Measurements from ENCODE around the gene GLIS1.

The GLIS1 gene

DNA sequence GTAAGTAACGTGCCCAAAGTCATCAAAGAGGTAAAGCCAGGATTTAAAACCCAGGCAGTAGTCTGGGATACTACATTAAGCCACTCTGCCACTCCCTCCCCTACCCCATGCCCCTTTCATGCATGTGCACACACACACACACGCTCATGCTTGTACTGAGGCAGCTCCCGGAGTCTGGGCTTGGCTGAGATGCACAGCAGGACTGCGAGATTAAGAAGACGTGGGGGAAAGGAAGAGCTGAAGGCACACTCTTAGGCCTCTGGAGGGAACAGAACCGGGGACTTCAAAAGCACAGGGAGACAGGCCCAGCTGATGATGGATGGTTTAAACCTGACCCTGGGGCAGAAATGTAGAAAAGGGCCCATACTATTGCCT, 98.3 kb downstream of the GLIS1 start:
- DNase-seq (ENCODE audit: low spot score in 2 of 2): no peak
- Mint-ChIP-seq H3K4me1 (no peaks in the 10 kb centered on the region), H3K9me3 (no peaks in the 10 kb centered on the region), H3K27ac (no peak overlapping the region), H3K36me3 (no peaks in the 10 kb centered on the region), H3K4me3 (no peak overlapping the region)
- no peak for ATAC-seq

DNA sequence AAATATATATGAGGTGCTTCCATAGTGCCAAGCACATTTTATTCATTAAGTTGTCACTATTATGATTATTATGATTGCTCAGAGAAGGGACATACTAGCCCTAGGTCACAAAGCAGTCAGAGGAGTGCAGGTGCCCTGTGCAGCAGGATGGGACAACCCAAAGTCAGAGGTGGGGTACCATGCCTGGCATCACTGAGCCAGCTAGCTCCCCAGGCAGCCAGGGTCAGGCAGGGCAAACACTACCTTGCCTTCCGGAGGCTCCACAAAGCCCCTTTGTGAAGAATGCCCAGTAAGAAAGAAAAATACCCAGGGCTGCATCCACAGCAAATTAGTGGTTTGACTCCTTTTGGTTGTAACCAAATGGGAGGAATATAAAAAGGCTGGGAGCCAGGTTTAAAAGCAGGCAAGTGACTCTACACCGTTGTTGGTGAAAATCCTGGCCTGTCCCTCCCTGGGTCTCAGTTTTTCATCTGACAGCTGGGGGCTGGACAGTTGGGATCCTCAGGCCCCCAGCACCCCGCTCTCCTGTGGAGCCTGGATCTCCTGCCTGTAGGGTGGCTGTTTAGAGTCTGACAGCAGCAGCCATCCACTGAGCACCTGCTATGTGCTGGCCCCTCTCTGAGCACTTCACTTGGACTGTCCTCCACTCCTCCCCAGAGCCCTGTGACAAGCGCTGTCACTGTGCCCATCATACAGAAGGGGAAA, 98.8 kb downstream of the GLIS1 start:
- DNase-seq (ENCODE audit: low spot score in 2 of 2): no peak

DNA sequence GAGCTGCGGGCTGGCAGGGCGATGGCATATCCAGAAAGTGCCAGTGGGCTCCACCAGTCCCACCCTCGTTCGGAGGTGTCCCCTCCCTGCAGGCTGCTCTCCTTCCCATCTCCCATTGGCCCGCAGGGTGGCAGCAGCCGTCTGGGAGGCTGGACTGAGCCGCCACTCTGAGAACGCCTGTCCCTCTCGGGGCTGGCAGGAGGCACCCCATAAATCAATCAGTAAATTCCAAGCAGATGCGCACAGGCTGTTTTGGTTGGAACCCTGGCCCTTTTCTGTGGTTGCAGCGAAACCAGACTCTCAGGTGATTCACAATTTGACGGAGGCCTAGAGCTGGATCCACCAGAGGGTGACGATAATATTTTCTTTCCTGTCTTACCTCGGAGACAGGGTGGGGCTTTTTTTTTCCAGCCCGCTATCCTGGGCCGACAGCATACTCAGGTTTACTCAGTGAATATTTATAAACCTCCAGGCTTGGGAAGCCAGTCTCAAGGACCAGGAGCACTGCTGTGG, 99.7 kb downstream of the GLIS1 start:
- no peak overlapping the region for H3K4me3 Mint-ChIP-seq
- H3K9me3 Mint-ChIP-seq: no peaks in the 10 kb centered on the region
- DNase-seq (ENCODE audit: low spot score in 2 of 2) (no peak), ATAC-seq (no peak)
- no peak overlapping the region for H3K27ac Mint-ChIP-seq
- no peaks in the 10 kb centered on the region for H3K36me3 Mint-ChIP-seq
- no peaks in the 10 kb centered on the region for H3K4me1 Mint-ChIP-seq

More for the DNA sequence above, 98.8 kb downstream of the GLIS1 start:
- Mint-ChIP-seq H3K36me3 (no peaks in the 10 kb centered on the region), H3K27ac (no peak overlapping the region), H3K4me3 (no peak overlapping the region), H3K4me1 (no peaks in the 10 kb centered on the region), H3K9me3 (no peaks in the 10 kb centered on the region)
- ATAC-seq: no peak

DNA sequence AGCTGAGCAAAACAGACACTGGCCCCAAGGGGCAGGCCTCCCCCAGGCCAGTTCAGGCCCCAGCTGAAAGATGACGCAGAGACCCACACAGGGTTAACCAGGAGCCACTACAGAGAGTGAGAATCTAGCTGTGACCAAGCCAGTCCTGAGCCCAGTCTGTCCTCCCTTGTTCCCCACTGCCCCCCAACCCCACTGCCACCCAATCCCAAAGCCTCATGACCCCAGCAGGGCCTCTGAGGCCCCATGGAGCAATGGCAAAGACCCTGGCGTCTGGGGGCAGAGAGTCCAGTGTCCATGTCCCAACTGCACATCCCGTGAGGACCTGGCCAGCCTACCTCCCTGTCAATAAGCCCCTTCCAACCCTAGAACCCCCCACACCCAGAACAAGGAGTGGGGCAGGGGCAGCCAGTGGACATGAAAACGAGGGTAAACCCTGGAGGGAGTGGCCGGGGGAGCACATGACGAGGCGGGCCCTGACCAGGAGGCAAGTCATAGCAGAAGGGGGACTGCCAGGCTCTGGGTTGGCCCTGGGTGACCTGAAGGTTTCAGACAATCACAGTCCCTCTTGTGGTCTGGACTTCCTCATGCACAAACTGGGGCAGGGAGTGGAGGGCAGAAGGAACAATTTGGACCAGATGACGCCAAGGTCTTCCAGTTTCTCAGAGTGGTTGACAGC, 100.5 kb downstream of the GLIS1 start:
- Mint-ChIP-seq H3K36me3 (no peaks in the 10 kb centered on the region), H3K4me3 (no peak overlapping the region), H3K9me3 (no peaks in the 10 kb centered on the region), H3K27ac (no peak overlapping the region), H3K4me1 (no peaks in the 10 kb centered on the region)
- no peak for ATAC-seq
- DNase-seq (ENCODE audit: low spot score in 2 of 2): no peak

DNA sequence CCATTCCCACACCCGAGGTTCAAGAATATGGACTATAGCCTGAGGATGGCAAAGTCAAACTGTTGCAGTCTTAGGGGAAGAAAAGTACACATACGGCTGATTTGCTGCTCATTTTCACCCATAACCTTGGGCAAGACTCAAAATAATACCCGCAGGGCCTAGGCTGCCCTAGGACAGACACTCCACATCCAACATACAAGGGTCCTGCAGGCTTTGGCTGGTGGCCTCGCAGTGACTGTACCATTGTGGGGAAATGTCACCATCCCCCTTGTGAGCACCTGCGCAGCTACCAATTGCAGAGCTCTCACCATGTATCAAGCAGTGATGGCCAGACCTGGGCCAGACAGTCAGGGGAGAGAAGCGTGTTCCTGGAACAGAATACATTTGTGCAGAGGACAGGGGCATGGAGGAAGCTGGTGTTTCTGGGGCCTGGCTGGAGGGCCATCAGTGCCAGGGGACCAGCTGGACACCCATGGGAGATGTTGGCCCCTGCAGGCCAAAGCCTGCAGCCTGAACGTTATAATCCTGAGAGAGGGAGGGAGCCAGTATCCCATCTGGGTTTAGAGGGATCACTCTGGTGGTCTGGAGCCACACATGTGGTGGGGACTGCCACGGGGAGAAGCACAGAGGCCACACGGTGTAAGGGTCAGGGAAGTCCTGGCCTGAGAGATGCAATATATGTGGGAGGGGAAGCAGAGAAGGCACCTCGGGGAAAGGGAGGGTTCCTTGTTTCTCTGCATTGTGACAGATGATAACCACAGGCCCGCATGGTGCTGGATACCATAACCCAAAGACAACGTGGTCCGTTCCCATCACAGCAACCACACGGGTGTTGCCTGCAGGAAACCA, 101.2 kb downstream of the GLIS1 start:
- DNase-seq (ENCODE audit: low spot score in 2 of 2): no peak
- no peaks in the 10 kb centered on the region for H3K4me1 Mint-ChIP-seq
- no peaks in the 10 kb centered on the region for H3K9me3 Mint-ChIP-seq
- no peaks in the 10 kb centered on the region for H3K36me3 Mint-ChIP-seq
- ATAC-seq: no peak
- no peak overlapping the region for H3K27ac Mint-ChIP-seq
- H3K4me3 Mint-ChIP-seq: no peak overlapping the region

DNA sequence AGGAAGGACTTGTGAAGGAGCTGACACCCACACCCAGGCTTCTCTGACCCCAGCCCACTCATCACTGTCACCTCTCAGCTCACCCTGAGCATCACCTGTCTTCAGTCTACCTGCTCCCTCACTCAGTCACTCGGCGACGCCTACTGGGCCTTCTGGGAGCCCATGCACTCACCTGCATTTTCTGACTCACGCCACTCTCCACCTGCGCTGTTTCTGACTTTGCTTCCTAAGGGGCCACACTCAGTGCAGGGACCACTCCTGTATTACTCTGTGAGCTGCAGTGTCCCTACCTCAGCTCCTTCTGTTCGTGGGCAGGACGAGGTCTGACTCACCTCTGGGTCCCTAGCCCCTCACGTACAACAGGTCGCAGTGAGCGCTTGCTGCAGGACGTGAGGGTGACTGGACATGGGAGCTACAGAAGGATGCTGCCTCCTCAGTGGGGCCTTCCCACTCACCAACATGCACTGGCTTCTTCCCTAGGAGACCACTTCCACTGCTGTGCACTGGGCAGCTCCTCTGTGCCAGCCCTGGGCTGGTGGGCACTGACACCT, 102.3 kb downstream of the GLIS1 start:
- Mint-ChIP-seq H3K4me1 (no peaks in the 10 kb centered on the region), H3K4me3 (no peak overlapping the region), H3K9me3 (no peaks in the 10 kb centered on the region), H3K27ac (no peak overlapping the region), H3K36me3 (no peaks in the 10 kb centered on the region)
- no peak for DNase-seq (ENCODE audit: low spot score in 2 of 2)
- ATAC-seq: no peak

DNA sequence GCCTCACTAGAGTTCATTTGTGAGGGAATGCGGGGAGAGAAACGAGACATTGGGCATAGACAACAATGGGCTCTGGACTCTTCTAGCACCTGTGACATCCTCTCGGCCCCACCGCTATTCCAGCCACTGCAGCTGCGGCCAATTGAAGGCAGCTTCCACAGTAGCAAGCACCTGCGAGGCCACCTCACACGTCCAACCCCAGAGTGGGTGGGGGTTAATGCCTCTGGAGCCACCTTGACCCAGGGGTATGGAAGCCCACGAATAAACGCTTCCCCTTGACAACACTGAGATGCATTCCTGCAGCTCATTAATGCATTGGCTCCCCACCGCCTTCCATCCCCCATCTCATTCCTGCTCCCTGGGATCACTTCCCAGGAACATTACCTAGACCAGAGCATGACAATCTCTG, 104.4 kb downstream of the GLIS1 start:
- DNase-seq (ENCODE audit: low spot score in 2 of 2) (no peak), ATAC-seq (no peak)
- H3K27ac Mint-ChIP-seq: no peak overlapping the region
- H3K36me3 Mint-ChIP-seq: no peaks in the 10 kb centered on the region
- no peaks in the 10 kb centered on the region for H3K4me1 Mint-ChIP-seq
- no peaks in the 10 kb centered on the region for H3K9me3 Mint-ChIP-seq
- no peak overlapping the region for H3K4me3 Mint-ChIP-seq

DNA sequence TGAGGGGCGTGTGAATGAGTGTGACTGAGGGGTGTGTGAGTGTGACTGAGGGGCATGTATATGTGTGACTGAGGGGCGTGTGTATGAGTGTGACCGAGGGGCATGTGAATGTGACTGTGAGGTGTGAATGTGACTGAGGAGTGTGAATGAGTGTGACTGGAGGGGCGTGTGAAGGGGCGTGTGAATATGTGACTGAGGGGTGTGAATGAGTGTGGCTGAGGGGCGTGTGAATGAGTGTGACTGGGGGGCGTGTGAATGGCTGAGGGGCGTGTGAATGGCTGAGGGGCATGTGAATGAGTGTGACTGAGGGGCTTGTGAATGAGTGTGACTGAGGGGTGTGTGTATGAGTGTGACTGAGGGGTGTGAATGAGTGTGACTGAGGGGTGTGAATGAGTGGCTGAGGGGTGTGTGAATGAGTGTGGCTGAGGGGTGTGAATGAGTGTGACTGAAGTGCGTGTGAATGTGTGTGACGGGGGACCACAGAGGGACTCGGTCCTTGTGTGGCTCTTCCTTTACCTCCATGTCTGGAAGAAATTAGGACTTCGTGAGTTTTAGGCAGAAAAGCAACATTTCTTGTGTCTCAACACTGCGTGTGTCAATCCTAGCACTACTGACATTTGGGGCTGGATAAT, 105.8 kb downstream of the GLIS1 start:
- Mint-ChIP-seq H3K36me3 (no peaks in the 10 kb centered on the region), H3K9me3 (no peaks in the 10 kb centered on the region), H3K27ac (no peak overlapping the region), H3K4me1 (no peaks in the 10 kb centered on the region), H3K4me3 (no peak overlapping the region)
- no peak for ATAC-seq
- DNase-seq (ENCODE audit: low spot score in 2 of 2): no peak

DNA sequence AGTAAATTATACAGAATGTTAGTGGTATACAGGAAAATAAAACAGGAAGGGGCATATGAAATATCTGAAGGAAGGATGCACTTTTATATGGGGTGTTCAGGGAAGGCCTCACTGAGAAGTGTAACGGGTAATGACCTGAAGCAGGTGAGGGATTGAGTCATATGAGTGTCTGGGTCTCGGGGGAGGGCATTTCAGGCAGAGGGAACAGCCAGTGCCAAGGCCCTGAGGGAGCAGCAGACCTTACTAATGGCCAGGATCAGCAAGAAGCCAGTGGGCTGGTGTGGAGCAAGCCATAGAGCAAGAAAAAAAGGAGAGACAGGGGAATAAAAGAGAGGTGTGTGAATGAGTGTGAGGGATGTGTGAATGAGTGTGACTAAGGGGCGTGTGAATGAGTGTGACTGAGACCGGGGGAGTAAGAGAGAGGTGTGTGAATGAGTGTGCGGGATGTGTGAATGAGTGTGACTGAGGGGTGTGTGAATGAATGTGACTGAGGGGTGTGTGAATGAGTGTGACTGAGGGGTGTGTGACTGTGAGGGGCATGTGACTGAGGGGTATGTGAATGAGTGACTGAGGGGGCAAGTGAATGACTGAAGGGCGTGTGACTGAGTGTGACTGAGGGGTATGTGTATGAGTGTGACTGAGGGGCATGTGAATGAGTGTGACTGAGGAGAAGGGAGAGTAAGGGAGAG, 107.2 kb downstream of the GLIS1 start:
- ATAC-seq: no peak
- H3K36me3 Mint-ChIP-seq: no peaks in the 10 kb centered on the region
- no peak overlapping the region for H3K4me3 Mint-ChIP-seq
- no peaks in the 10 kb centered on the region for H3K9me3 Mint-ChIP-seq
- no peak for DNase-seq (ENCODE audit: low spot score in 2 of 2)
- no peaks in the 10 kb centered on the region for H3K4me1 Mint-ChIP-seq
- H3K27ac Mint-ChIP-seq: no peak overlapping the region

DNA sequence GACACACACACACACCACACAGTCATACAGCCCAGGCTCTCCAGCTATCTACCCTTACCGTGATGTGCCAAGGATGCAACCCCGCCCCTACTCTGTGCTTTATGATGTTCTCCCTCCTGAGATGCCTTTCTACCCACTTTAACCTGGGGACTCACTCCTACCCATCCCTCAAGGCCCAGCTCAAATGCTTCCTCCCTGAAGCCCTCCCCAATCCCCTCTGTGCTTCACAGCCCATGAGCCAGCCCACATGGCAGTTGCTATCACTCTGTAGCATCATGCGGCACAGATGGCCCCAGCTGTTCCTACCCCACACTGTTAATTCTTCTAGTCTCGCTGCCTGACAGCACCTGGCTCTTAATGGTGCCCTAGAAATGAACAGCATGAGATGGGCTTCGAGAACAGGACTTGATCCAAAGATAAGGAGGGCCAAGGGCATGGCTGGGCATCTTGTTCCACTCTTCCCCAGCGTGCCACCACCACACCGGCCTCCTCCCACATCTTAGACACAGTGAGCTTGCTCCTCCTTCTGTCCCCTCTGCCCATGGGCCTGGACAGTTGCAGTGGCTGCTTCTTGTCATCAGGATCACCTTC, 109.8 kb downstream of the GLIS1 start:
- H3K4me3 Mint-ChIP-seq: no peak overlapping the region
- H3K36me3 Mint-ChIP-seq: no peaks in the 10 kb centered on the region
- no peaks in the 10 kb centered on the region for H3K9me3 Mint-ChIP-seq
- H3K27ac Mint-ChIP-seq: no peak overlapping the region
- ATAC-seq (no peak), DNase-seq (ENCODE audit: low spot score in 2 of 2) (no peak)
- no peaks in the 10 kb centered on the region for H3K4me1 Mint-ChIP-seq

DNA sequence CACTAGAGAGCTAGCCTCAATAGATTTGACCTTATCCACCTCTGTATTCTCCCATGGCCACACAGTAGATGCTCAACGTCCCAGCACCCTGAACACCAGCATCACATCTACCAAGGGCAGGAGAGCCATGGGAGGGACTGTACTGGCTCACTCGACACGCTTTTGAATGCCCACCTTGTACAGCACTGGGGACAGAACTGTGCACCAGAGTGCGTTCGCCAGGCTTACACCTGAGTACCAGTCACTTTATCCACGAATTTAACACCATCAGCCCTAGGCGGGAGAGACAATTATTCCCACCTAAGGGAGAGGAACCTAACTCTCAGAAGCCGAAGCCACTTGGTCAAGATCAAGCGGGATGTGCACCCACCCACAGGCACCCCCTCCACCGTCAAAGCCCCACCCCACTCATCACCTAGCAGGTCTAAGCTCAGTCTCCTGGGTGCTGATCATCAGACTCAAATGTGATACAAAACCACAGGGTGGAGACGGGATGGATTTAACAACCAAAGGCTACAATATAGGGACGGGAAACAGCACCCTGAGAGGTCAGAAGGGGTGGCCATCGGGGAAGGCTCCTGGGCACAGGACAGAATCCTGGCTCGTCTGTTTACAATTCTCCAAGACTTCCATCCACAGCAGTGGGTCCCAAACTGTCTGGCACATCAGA, 110.5 kb downstream of the GLIS1 start:
- no peaks in the 10 kb centered on the region for H3K9me3 Mint-ChIP-seq
- H3K4me3 Mint-ChIP-seq: no peak overlapping the region
- ATAC-seq: no peak
- no peaks in the 10 kb centered on the region for H3K4me1 Mint-ChIP-seq
- no peak overlapping the region for H3K27ac Mint-ChIP-seq
- H3K36me3 Mint-ChIP-seq: no peaks in the 10 kb centered on the region
- no peak for DNase-seq (ENCODE audit: low spot score in 2 of 2)

DNA sequence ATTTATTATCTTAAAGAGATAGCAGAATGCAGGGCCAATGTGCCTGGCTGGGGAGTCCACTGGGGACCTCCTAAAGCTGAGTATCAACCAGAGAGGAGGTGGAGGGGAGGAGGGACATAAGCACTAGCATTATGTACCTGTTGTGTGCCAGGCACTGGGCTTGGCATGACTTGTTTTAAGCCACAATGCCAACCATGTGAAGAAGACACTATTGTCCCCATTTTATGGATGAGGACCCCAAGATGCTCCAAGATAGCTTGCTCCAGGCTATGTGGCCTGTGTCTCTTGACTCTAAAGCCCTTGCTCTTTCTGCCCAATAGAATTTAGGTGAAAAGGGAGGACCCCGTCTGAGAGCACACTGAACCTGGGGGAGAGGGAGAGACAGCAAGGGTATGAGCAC, 111.3 kb downstream of the GLIS1 start:
- Mint-ChIP-seq H3K27ac (no peak overlapping the region), H3K9me3 (no peaks in the 10 kb centered on the region), H3K36me3 (no peaks in the 10 kb centered on the region), H3K4me1 (no peaks in the 10 kb centered on the region), H3K4me3 (no peak overlapping the region)
- no peak for ATAC-seq
- no peak for DNase-seq (ENCODE audit: low spot score in 2 of 2)

DNA sequence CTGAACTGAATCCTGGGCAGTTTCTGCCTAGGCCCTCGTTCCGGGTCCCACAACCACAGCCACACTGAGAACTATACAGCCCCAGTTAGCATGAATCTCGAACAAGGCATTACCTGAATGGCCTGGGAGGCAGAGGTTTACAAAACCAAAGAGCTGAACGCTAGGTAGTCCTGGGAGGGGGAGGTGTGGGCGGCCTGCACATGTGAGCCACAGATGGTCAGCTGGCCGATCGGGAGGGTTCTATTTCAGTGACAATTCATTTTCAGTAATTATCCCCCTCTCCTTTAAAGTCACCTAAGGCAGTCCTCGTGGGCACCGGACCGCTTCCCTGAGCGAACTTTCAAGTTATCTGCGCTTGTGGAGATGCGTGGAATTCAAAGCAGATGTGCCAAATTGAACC, 111.9 kb downstream of the GLIS1 start:
- Mint-ChIP-seq H3K9me3 (no peaks in the 10 kb centered on the region), H3K4me1 (no peaks in the 10 kb centered on the region), H3K36me3 (no peaks in the 10 kb centered on the region), H3K4me3 (no peak overlapping the region), H3K27ac (no peak overlapping the region)
- ATAC-seq (no peak), DNase-seq (ENCODE audit: low spot score in 2 of 2) (peak in 1 of 2 donors; percentile 0)

DNA sequence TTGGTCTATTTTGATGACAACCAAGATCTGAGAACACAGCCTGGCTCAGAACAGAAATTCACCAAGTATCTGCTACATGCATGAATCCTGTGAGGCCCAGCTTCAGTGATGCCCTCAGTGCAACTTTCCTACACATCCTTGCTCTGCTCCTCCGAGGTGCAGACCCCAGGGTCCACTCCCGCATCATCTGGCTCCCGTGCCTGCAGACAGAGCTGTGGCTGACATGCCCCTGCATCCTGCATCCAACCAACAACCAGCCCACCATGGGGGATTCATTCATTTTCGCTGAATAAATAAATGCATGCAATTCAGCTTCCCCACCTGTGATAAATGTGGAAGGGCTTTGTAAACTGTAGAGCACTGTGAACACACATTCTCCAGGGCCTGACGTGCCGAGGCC, 112.3 kb downstream of the GLIS1 start:
- Mint-ChIP-seq H3K9me3 (no peaks in the 10 kb centered on the region), H3K27ac (no peak overlapping the region), H3K36me3 (no peaks in the 10 kb centered on the region), H3K4me1 (no peaks in the 10 kb centered on the region), H3K4me3 (no peak overlapping the region)
- DNase-seq (ENCODE audit: low spot score in 2 of 2): no peak
- ATAC-seq: no peak

Measured in stimulated activated effector memory CD8-positive, alpha-beta T cell treated with anti-CD3 and anti-CD28 coated beads, Interleukin-12 subunit alpha, Interleukin-12 subunit beta, amount 100 ng/mL, for 72 hours (primary cell).